IMR-90 (cell line): ENCODE measurements around the gene GRIK3. TPM values are rescaled to one million over a fixed set of nuclear protein-coding genes. Genes with fewer than 3 reads are reported as not detected.

ENCODE experiments used
- ATAC-seq: fragments of 200-7000 bp; cut with Tn5 transposase; 2 replicates; pipeline ENCODE4 v1.9.1; 2020; ENCODE audit warnings: low read depth, mild to moderate bottlenecking, moderate library complexity
- BruUV-seq: library from RNA; stranded (reverse); fragments of 400-500 nt; replicated peaks from 2 replicates; lab custom pipeline; 2021; lab: Mats Ljungman, UMichigan
- CTCF ChIA-PET: fragments of 300-600 bp; formaldehyde crosslinking; extraction: SDS; loops from one replicate; lab custom pipeline; 2021; ENCODE audit warnings: antibody characterized with exemption; lab: Yijun Ruan, JAX
- POLR2A ChIA-PET: fragments of 300-600 bp; sonication (Branson Sonifier 250); formaldehyde crosslinking; loops from one replicate; lab custom pipeline; 2022; ENCODE audit warnings: antibody characterized with exemption; ENCODE audit not compliant: unreplicated experiment; lab: Charles Lee
- DNase-seq: peaks from one replicate; pipeline ENCODE4 v3.0.0; 2013
- H2AFZ ChIP-seq: replicated peaks from 2 replicates; pipeline ENCODE3; 2013; ENCODE audit warnings: low read length, mild to moderate bottlenecking; ENCODE audit not compliant: poor library complexity
- H2AK5ac ChIP-seq: 2 replicates; pipeline ENCODE4 v1.6.1; 2013; ENCODE audit warnings: low read depth, low read length, inconsistent platforms
- H2AK9ac ChIP-seq: replicated peaks from 2 replicates; pipeline ENCODE3; 2013; ENCODE audit warnings: mild to moderate bottlenecking, low read depth, low read length, moderate library complexity; ENCODE audit not compliant: poor library complexity
- H2BK120ac ChIP-seq: 2 replicates; pipeline ENCODE4 v1.6.1; 2013; ENCODE audit warnings: low read depth, low read length, inconsistent platforms
- H2BK15ac ChIP-seq: 3 replicates; pipeline ENCODE4 v1.6.1; 2013; ENCODE audit warnings: low read depth, low read length, inconsistent platforms
- H2BK20ac ChIP-seq: 2 replicates; pipeline ENCODE4 v1.6.1; 2013; ENCODE audit warnings: low read depth, mild to moderate bottlenecking, inconsistent platforms, low read length, moderate library complexity
- H2BK5ac ChIP-seq: 2 replicates; pipeline ENCODE4 v1.6.1; 2013; ENCODE audit warnings: mild to moderate bottlenecking, low read depth, low read length, inconsistent platforms; ENCODE audit not compliant: poor library complexity, severe bottlenecking
- H3K14ac ChIP-seq: replicated peaks from 2 replicates; pipeline ENCODE4 v1.6.1; 2013; ENCODE audit warnings: low read depth, low read length, inconsistent platforms
- H3K18ac ChIP-seq: 2 replicates; pipeline ENCODE4 v1.6.1; 2013; ENCODE audit warnings: low read depth, low read length, control low read depth
- H3K23ac ChIP-seq: 2 replicates; pipeline ENCODE4 v1.6.1; 2013; ENCODE audit warnings: low read depth, low read length, inconsistent platforms
- H3K27ac ChIP-seq: 2 replicates; pipeline ENCODE4 v1.5.1; 2013; ENCODE audit warnings: mild to moderate bottlenecking, control low read depth, low read length; ENCODE audit not compliant: insufficient read depth
- H3K27me3 ChIP-seq: 2 replicates; pipeline ENCODE4 v1.6.1; 2013; ENCODE audit warnings: low read length; ENCODE audit not compliant: control insufficient read depth, insufficient read depth
- H3K36me3 ChIP-seq: 2 replicates; pipeline ENCODE4 v1.6.1; 2013; ENCODE audit warnings: low read length, mixed read lengths; ENCODE audit not compliant: control insufficient read depth, insufficient read depth
- H3K4ac ChIP-seq: 2 replicates; pipeline ENCODE4 v1.6.1; 2013; ENCODE audit warnings: low read depth, low read length, inconsistent platforms
- H3K4me1 ChIP-seq: 2 replicates; pipeline ENCODE4 v1.6.1; 2013; ENCODE audit warnings: low read length, mixed read lengths; ENCODE audit not compliant: control insufficient read depth, insufficient read depth
- H3K4me2 ChIP-seq: 2 replicates; pipeline ENCODE4 v1.6.1; 2013; ENCODE audit warnings: low read depth, mild to moderate bottlenecking, control low read depth, low read length, moderate library complexity
- H3K4me3 ChIP-seq: 2 replicates; pipeline ENCODE4 v1.5.1; 2013; ENCODE audit warnings: low read depth, mild to moderate bottlenecking, control low read depth, low read length, moderate library complexity; ENCODE audit not compliant: insufficient read depth
- H3K56ac ChIP-seq: 2 replicates; pipeline ENCODE4 v1.6.1; 2013; ENCODE audit warnings: low read length, inconsistent platforms; ENCODE audit not compliant: insufficient read depth; ENCODE audit errors: extremely low read depth
- H3K79me1 ChIP-seq, 2 experiments: 2 replicates each; pipeline ENCODE4 v1.6.1; 2013; ENCODE audit warnings: low read length in 2 of 2, inconsistent platforms in 1 of 2, low read depth in 1 of 2
- H3K9ac ChIP-seq: 2 replicates; pipeline ENCODE4 v1.6.1; 2013; ENCODE audit warnings: low read depth, low read length, control low read depth
- H3K9me1 ChIP-seq: 2 replicates; pipeline ENCODE4 v1.6.1; 2013; ENCODE audit warnings: low read length, inconsistent platforms; ENCODE audit not compliant: insufficient read depth
- H3K9me3 ChIP-seq: 2 replicates; pipeline ENCODE4 v1.6.1; 2013; ENCODE audit warnings: low read length; ENCODE audit not compliant: control insufficient read depth, insufficient read depth
- H4K20me1 ChIP-seq: 2 replicates; pipeline ENCODE4 v1.6.1; 2013; ENCODE audit warnings: low read length, inconsistent platforms; ENCODE audit not compliant: insufficient read depth
- H4K5ac ChIP-seq: 2 replicates; pipeline ENCODE4 v1.6.1; 2013; ENCODE audit warnings: mild to moderate bottlenecking, low read depth, low read length, control low read depth
- H4K8ac ChIP-seq, 2 experiments: 2 replicates each; pipeline ENCODE4 v1.6.1; 2013; ENCODE audit warnings: low read depth in 2 of 2, low read length in 2 of 2, control low read depth in 1 of 2, inconsistent platforms in 1 of 2
- H4K91ac ChIP-seq: 2 replicates; pipeline ENCODE4 v1.6.1; 2013; ENCODE audit warnings: low read depth, low read length, inconsistent platforms; ENCODE audit not compliant: insufficient read depth
- CEBPB ChIP-seq: IDR thresholded peaks from 2 replicates; pipeline ENCODE4 v1.6.1; 2012; ENCODE audit warnings: low read depth, low read length, improper control_type of control experiment
- CHD1 ChIP-seq: IDR thresholded peaks from 2 replicates; pipeline ENCODE4 v1.6.1; 2012; ENCODE audit warnings: low read depth, low read length, improper control_type of control experiment
- CTCF ChIP-seq: conservative IDR thresholded peaks from 2 replicates; pipeline ENCODE4 v1.5.1; 2012; ENCODE audit warnings: mild to moderate bottlenecking, low read depth, low read length, improper control_type of control experiment
- ELK1 ChIP-seq: fragments of 150-350 bp; IDR thresholded peaks from 2 replicates; pipeline ENCODE4 v1.6.1; 2016; ENCODE audit warnings: low read depth, mild to moderate bottlenecking, low read length, moderate library complexity, borderline replicate concordance
- FOS ChIP-seq: fragments of 150-350 bp; IDR thresholded peaks from 2 replicates; pipeline ENCODE4 v1.6.1; 2016; ENCODE audit warnings: low read depth, low read length
- MAFK ChIP-seq: IDR thresholded peaks from 2 replicates; pipeline ENCODE4 v1.6.1; 2012; ENCODE audit warnings: low read depth, low read length, improper control_type of control experiment
- MAZ ChIP-seq: IDR thresholded peaks from 2 replicates; pipeline ENCODE4 v1.6.1; 2012; ENCODE audit warnings: low read depth, mild to moderate bottlenecking, low read length, improper control_type of control experiment, moderate library complexity, borderline replicate concordance
- MXI1 ChIP-seq: IDR thresholded peaks from 2 replicates; pipeline ENCODE4 v1.6.1; 2012; ENCODE audit warnings: low read depth, mild to moderate bottlenecking, low read length, moderate library complexity, borderline replicate concordance
- NFE2L2 ChIP-seq: fragments of 150-350 bp; IDR thresholded peaks from 2 replicates; pipeline ENCODE4 v1.6.1; 2016; ENCODE audit warnings: low read depth, mild to moderate bottlenecking, low read length
- POLR2A ChIP-seq: IDR thresholded peaks from 2 replicates; pipeline ENCODE4 v1.6.1; 2012; ENCODE audit warnings: mild to moderate bottlenecking, low read depth, low read length
- RAD21 ChIP-seq: IDR thresholded peaks from 2 replicates; pipeline ENCODE4 v1.6.1; 2012; ENCODE audit warnings: low read length, improper control_type of control experiment
- RCOR1 ChIP-seq: IDR thresholded peaks from 2 replicates; pipeline ENCODE4 v1.6.1; 2012; ENCODE audit warnings: mild to moderate bottlenecking, low read length, improper control_type of control experiment; ENCODE audit not compliant: insufficient replicate concordance
- RFX5 ChIP-seq: IDR thresholded peaks from 2 replicates; pipeline ENCODE4 v1.8.0; 2012; ENCODE audit warnings: low read depth, mild to moderate bottlenecking, low read length, moderate library complexity
- SMC3 ChIP-seq: fragments of 150-350 bp; IDR thresholded peaks from 2 replicates; pipeline ENCODE4 v1.6.1; 2016; ENCODE audit warnings: low read depth, mild to moderate bottlenecking, antibody characterized with exemption, low read length, moderate library complexity
- USF2 ChIP-seq: fragments of 150-350 bp; IDR thresholded peaks from 2 replicates; pipeline ENCODE4 v1.6.1; 2017; ENCODE audit warnings: mild to moderate bottlenecking, antibody characterized with exemption, low read length, low read depth
- WGBS, 2 experiments: methylation state at CpG; one replicate each; pipeline versions ENCODE4 v1.1.5 to v1.1.7; 2013; ENCODE audit warnings: missing lambda C conversion rate in 2 of 2; ENCODE audit not compliant: insufficient read length in 1 of 2; ENCODE audit errors: extremely low coverage in 2 of 2; 5-methylcytosine and 5-hydroxymethylcytosine counted together
- dilution Hi-C: fragments of 300-500 bp; cut with HindIII; formaldehyde crosslinking; loops from one replicate; pipeline ENCODE4 v1.14.3; 2018; ENCODE audit warnings: low sequenced_read_pairs; ENCODE audit not compliant: unreplicated experiment
- in situ Hi-C: fragments of 300-500 bp; cut with MboI; formaldehyde crosslinking; loops from 3 replicates; pipeline ENCODE4 v1.14.3; 2019; ENCODE audit warnings: low sequenced_read_pairs, inconsistent platforms, mixed read lengths
- intact Hi-C: fragments of 100-400 bp; cut with micrococcal nuclease; formaldehyde crosslinking; loops from 2 replicates; pipeline ENCODE4 v1.10.0; 2022
- polyA plus RNA-seq, 3 experiments: library from polyadenylated mRNA; depleted of rRNA; stranded (reverse); fragments of >200 nt; gene quantifications; 2 replicates each; pipeline ENCODE4 v1.2.3, GENCODE V29; 2012; ENCODE audit warnings: low replicate concordance in 1 of 3
- total RNA-seq: library from RNA; depleted of rRNA; stranded (reverse); fragments of >200 nt; gene quantifications from 2 replicates; pipeline ENCODE4 v1.2.3, GENCODE V29; 2012

The GRIK3 gene
- total and polyA plus RNA-seq, 2 of the 4 experiments (the other 2 are of a cell fraction): not detected

GRCh38 chr1:37064039-37064438 is 29.7 kb upstream of the GRIK3 start:
- H3K9me1 ChIP-seq: no peaks in the 10 kb centered on the region
- no peak for TF ChIP-seq RCOR1
- no peak for TF ChIP-seq MAZ
- TF ChIP-seq CHD1: no peak
- no peak for TF ChIP-seq RAD21
- no peak for TF ChIP-seq CEBPB
- no peak for TF ChIP-seq MXI1
- no peak for TF ChIP-seq SMC3
- no peak for TF ChIP-seq POLR2A
- TF ChIP-seq ELK1: no peak
- no peak for TF ChIP-seq USF2
- TF ChIP-seq FOS: no peak
- TF ChIP-seq MAFK: no peak
- TF ChIP-seq NFE2L2: no peak
- TF ChIP-seq CTCF: no peak
- TF ChIP-seq RFX5: no peak
- no peak overlapping the region for H2BK15ac ChIP-seq
- no peak overlapping the region for H3K4me2 ChIP-seq
- no peak overlapping the region for H2AK9ac ChIP-seq
- no peaks in the 10 kb centered on the region for H3K27me3 ChIP-seq
- H2AK5ac ChIP-seq: no peak overlapping the region
- WGBS, 2 experiments: no CpG with 5 or more reads among the region's 4 CpGs
- dilution Hi-C loops: no loop called here
- ChIA-PET CTCF (no interaction called here), POLR2A (no interaction called here)
- no peak overlapping the region for H3K14ac ChIP-seq
- no peaks in the 10 kb centered on the region for H3K4me1 ChIP-seq
- DNase-seq: no peak
- in situ Hi-C loops: no loop called here
- ATAC-seq: no peak
- no peak overlapping the region for H2BK120ac ChIP-seq
- no peaks in the 10 kb centered on the region for H3K9me3 ChIP-seq
- H2BK20ac ChIP-seq: no peak overlapping the region
- no TSS peak for BruUV-seq
- H3K36me3 ChIP-seq: no peaks in the 10 kb centered on the region
- no peak overlapping the region for H3K4ac ChIP-seq
- H3K23ac ChIP-seq: no peak overlapping the region
- no peak overlapping the region for H3K56ac ChIP-seq
- H3K4me3 ChIP-seq: no peak overlapping the region
- no peak overlapping the region for H3K27ac ChIP-seq
- no peak overlapping the region for H2AFZ ChIP-seq
- no peak overlapping the region for H4K8ac ChIP-seq
- intact Hi-C loops: no loop called here
- no peak overlapping the region for H4K5ac ChIP-seq
- H3K18ac ChIP-seq: no peak overlapping the region
- H4K20me1 ChIP-seq: no peaks in the 10 kb centered on the region
- no peak overlapping the region for H3K9ac ChIP-seq
- no peak overlapping the region for H4K91ac ChIP-seq
- H2BK5ac ChIP-seq: no peak overlapping the region
- H3K79me1 ChIP-seq: no peaks in the 10 kb centered on the region
